ENCODE measurements around the gene SLC2A2.

Gene SLC2A2

GRCh38 chr3:171028025-171028778, 1.7 kb upstream of the SLC2A2 start:
- peak; percentile 2 to 9 for DNase-seq

GRCh38 chr3:171023566-171023965, 3.0 kb downstream of the SLC2A2 start:
- DNase-seq = no peak

DNA sequence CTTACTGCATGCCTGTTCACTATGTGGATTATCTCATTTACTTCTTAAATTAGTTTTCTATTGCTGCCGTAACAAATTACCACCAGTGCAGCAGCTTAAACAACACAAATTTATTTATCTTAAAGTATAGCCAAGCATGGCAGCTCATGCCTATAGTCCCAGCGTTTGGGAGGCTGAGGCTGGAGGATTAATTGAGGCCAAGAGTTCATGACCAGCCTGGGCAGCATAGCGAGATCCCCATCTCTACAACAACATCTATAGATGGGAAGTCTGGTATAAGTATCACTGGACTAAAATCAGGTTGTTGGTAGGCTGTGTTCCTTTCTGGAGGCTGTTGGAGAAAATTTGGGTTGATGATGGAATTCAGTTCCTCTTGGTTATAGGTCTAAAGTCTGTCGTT, 5.1 kb downstream of the SLC2A2 start:
- no peak for DNase-seq

- no peak for DNase-seq
Measured at GRCh38 chr3:171018156-171018935, 8.2 kb downstream of the SLC2A2 start.

- no peak for DNase-seq
Measured at GRCh38 chr3:171013822-171014748, 12.4 kb downstream of the SLC2A2 start.

- no peak for DNase-seq
Measured at GRCh38 chr3:171011873-171012336, 14.6 kb downstream of the SLC2A2 start.

- DNase-seq = no peak
Measured at GRCh38 chr3:171011109-171011872, 15.2 kb downstream of the SLC2A2 start.

GRCh38 chr3:171007316-171007715, 19.2 kb downstream of the SLC2A2 start:
- no peak for DNase-seq

- DNase-seq = no peak
Measured at GRCh38 chr3:171005648-171006047, 20.9 kb downstream of the SLC2A2 start.

DNA sequence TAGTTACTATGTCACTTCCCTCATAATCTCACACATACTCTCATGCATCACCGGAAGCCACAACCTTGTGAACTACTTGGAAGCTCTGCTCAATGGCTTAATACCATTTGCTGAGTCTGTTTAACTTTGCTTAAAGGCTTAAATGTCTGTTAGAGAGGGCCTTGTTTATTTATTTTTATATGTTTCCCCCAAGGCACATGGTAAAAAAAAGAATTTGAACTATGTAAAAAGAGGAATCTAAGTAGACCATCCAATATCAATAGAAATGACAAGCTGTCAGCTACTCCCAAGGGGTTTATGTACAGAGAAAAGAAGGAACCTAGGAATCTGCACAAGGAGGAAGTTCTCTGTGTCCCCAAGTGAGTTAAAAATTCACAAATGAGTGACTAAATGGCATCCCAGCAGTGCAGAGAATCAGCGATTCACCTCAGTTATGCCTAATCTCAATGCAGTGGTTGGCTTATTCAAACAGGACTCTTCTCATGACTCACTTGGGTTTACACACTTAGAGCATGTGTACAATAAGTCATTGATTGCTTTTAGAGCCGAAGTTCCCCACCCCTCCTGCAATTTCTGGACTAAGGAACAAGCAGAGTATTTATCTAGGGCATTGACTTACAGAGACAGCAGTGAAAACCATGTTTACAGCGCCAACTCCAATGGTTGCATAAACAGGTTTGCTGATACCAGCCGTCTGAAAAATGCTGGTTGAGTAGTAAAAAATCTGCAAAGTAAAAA, 24.4 kb downstream of the SLC2A2 start:
- no peak for DNase-seq

DNA sequence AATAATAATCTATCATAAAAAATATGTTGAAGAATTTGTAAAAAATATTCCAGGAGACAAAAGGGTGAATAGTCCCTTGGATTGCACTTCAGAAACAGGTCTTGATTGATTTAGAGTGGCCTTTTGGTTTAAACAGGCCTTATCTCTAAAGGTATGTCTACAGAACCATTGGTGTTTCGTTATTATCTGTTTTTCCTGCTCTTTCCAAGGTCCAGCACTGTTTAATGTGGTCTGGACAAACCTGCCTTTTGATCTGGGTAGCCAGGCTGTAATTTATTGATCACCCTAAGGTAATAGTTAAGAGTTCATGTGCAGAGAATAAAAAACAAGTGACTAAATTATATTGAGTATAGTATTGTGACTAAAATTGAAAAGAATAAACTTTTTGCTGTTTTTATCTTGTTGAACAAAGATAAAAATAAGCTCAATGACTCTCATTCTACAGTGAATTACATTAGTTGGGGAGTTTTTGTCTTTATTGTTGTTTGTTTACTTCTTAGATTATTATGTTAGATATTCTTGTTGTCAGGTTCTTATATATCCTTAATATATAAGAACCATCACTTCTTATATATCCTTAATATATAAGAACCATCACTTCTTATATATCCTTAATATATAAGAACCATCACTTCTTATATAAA, 25.1 kb downstream of the SLC2A2 start:
- no peak for DNase-seq

- DNase-seq = no peak
Measured at GRCh38 chr3:171000281-171000680, 26.2 kb downstream of the SLC2A2 start.

- DNase-seq = no peak
Measured at GRCh38 chr3:170999737-171000242, 26.7 kb downstream of the SLC2A2 start.

DNA sequence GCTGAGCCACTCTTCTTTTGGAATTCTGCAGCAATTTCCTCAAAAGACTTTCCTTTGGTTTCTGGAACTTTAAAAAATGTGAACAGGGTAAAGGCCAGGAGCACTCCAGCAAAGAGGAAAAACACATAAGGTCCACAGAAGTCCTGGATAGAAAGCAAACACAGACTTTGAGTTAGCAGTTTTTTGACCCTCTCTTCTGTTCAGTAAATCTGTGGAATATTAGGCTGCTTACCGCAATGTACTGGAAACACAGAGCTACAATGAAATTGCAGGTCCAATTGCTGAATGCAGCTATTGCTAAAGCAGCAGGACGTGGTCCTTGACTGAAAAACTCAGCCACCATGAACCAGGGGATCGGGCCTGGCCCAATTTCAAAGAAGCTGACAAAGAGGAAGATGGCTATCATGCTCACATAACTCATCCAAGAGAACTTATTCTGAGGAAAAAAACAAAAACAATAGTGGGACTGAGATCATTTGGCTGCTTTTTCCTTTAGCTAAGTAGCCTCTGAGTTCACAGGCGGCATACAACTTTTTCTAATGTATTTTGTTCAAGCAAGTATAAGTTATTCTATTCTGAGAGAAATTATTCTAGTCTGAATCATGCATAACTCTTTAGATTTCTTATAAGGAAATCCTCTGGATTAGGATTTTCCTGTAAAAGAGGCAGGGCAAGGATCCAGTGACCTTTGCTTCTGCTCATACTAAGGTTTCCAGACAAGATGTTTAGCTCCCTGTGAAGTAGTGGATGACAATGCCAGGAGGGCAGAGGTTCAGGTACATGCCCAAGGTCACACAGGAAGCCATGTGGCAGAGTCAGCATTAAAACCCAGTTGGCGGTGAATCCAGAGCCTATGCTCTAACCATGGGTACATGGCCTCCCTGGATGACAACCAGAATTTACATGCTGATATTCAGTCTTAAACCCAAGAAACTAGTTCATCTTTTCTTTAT, 28.3 kb downstream of the SLC2A2 start:
- DNase-seq = no peak

GRCh38 chr3:170992854-170993253, 33.7 kb downstream of the SLC2A2 start:
- DNase-seq = no peak

DNA sequence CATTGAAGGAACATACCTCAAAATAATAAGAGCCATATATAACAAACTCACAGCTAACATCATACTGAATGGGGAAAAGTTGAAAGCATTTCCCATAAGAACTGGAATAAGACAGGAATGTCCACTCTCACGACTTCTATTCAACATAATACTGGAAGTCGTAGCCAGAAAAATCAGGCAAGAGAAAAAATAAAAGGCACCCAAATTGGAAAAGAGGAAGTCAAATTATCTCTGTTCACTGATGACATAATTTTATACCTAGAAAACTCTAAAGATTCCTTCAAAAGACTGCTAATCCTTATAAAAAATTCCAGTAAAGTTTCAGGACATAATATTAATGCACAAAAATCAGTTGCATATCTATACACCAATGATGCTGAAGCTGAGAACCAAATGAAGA, 34.9 kb downstream of the SLC2A2 start:
- no peak for DNase-seq

- no peak for DNase-seq
Measured at GRCh38 chr3:170989100-170989648, 37.3 kb downstream of the SLC2A2 start.

GRCh38 chr3:170988378-170988777, 38.1 kb downstream of the SLC2A2 start:
- DNase-seq = no peak

DNA sequence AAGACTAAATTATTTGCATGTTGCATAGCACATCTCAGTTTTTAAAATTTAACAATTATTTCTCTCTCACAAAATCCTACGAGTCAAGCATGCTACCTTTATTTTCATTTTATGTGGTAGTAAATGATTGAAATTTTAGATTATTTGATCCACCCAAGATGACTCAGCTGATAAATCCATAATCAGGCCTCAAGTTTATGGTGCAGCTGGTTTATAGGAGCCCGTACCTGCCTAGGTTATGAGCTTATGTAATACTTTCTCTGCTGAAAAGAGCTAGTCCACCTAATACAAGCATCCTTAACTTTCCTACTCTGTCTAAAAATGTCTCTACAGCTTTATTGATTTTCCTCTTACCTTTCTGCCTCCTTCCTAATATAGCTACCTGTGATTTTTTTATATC, 41.2 kb downstream of the SLC2A2 start:
- DNase-seq = no peak
